AG04449 (cell line): ENCODE measurements around the gene SETD5.

ENCODE experiments used
- CTCF ChIA-PET: fragments of 350-600 bp; formaldehyde crosslinking; extraction: SDS; loops from one replicate; lab custom pipeline; 2021; ENCODE audit warnings: antibody characterized with exemption; lab: Yijun Ruan, JAX
- POLR2A ChIA-PET: fragments of 400-600, 350-600 bp; formaldehyde crosslinking; extraction: SDS; loops from one replicate; lab custom pipeline; 2020; ENCODE audit warnings: antibody characterized with exemption, inconsistent platforms; lab: Yijun Ruan, JAX
- DNase-seq: peaks from one replicate; pipeline ENCODE4 v3.0.0-alpha.2; 2010; ENCODE audit warnings: low read depth, low spot score
- H3K4me3 ChIP-seq: 2 replicates; pipeline ENCODE4 v1.5.1; 2011; ENCODE audit warnings: low read depth, mild to moderate bottlenecking, control low read depth, low read length
- TF ChIP-seq, protein P1 (sequence below): IDR thresholded peaks from one replicate; pipeline ENCODE4 v1.5.1; 2011; ENCODE audit warnings: mild to moderate bottlenecking, moderate library complexity, low read length, control low read depth, inconsistent platforms; ENCODE audit not compliant: insufficient read depth; ENCODE audit errors: missing control alignments

The SETD5 gene

DNA sequence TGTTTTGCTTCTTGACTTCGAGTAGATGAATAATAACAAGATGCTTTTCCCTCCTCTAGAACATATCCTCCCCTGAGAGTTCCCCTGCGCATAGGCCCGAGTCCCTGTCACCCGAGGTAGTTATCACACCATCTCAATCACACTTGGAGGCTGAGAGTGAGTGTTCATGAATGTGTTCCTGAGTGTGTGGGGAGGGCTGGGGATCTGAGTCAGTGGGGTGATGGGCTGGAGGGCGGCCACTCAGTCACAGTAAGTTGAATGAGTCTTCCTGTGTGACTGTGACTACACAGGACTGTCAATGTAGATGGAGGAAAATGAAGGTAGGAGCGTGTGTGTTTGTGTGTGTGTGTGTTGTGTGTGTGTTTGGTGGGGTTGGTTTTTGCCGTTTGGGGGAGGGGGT, 71.0 kb downstream of the SETD5 start:
- TF ChIP-seq, protein P1, sequence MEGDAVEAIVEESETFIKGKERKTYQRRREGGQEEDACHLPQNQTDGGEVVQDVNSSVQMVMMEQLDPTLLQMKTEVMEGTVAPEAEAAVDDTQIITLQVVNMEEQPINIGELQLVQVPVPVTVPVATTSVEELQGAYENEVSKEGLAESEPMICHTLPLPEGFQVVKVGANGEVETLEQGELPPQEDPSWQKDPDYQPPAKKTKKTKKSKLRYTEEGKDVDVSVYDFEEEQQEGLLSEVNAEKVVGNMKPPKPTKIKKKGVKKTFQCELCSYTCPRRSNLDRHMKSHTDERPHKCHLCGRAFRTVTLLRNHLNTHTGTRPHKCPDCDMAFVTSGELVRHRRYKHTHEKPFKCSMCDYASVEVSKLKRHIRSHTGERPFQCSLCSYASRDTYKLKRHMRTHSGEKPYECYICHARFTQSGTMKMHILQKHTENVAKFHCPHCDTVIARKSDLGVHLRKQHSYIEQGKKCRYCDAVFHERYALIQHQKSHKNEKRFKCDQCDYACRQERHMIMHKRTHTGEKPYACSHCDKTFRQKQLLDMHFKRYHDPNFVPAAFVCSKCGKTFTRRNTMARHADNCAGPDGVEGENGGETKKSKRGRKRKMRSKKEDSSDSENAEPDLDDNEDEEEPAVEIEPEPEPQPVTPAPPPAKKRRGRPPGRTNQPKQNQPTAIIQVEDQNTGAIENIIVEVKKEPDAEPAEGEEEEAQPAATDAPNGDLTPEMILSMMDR = no peak

DNA sequence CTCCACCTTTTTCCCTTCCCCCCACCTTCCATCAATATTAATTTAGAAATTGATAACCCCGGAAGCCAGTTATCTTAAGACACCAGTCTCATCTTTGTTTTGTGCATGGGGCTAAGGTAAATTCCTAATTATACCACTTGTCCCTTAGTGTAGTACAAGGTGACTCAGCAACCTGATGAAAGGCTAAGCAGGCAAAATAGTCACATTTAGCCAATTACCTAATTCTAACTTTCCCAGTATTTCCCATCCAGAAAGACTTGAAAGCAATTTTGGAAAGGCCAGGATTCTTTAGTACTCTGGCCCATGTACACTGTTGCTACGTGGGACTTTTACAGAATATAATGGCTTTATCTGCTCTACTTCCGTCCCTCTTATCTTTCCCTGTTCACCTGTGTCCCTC, 72.6 kb downstream of the SETD5 start:
- H3K4me3 ChIP-seq = no peak overlapping the region
- ChIA-PET POLR2A (no interaction called here), CTCF (interaction anchor here (1.6 kb wide), 1 partner anchor 31 kb away, joined by 3 read pairs; no protein-coding TSS in a partner anchor)
- TF ChIP-seq, protein P1 = no peak
- no peak for DNase-seq

More for the DNA sequence above, 71.0 kb downstream of the SETD5 start:
- CTCF ChIA-PET = interaction anchor here (1.1 to 1.6 kb wide), 2 partner anchors 32 to 116 kb away, joined by 3 to 4 read pairs; no protein-coding TSS in a partner anchor
- no peak overlapping the region for H3K4me3 ChIP-seq
- POLR2A ChIA-PET = interaction anchor here (0.8 kb wide), 1 partner anchor 71 kb away, joined by 3 read pairs; the partner anchor contains the start of gene SETD5
- no peak for DNase-seq

DNA sequence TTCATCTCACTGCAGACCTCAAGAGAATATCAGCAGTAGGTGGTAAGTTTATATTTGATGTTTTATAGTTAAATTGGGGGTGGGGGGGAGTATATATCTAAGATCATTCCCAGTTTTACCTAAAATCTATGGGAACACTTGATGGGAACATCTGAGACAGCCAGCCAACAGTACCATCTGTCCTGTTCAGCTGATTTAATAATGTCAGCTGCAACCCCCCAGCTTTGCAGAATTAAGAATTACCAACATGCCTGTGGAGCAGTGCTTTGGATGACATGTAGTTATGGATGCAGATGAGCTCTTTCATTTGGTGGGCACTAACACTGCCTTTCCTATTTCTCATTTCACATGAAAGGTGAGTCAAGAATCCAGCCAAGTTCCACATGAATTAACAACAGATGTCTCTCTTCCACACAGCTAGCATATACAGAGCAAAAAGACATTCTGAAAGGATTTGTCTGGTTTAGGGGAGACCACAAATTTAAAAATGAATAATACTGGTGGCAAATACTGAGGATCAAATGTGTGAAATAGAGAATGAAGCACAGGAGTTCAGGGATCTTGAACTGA, 76.2 kb downstream of the SETD5 start:
- no peak for DNase-seq
- TF ChIP-seq, protein P1 = no peak
- no peak overlapping the region for H3K4me3 ChIP-seq
- ChIA-PET CTCF (interaction anchor here (0.7 kb wide), 1 partner anchor 231 kb away, joined by 3 read pairs; no protein-coding TSS in a partner anchor), POLR2A (no interaction called here)

DNA sequence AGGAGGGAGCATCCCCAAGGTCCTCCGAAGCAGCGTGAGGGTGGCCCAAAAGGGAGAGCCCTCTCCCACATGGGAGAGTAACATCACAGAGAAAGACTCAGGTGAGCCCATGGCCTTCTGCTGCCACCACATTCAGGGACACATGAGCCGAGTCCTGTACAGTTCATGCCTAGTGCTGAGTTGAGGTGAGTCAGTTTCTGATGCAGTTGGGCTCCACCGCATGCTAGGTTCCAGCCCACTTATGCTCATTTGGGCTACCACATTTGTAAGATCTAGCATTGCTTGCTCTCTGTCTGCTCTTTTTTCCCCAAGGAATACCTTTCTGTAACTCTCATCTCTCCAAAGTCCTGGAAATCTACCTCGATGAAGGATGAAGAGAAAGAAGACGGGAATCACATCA, 77.1 kb downstream of the SETD5 start:
- H3K4me3 ChIP-seq = no peak overlapping the region
- POLR2A ChIA-PET = no interaction called here
- TF ChIP-seq, protein P1 = no peak
- no peak for DNase-seq
- CTCF ChIA-PET = no interaction called here

DNA sequence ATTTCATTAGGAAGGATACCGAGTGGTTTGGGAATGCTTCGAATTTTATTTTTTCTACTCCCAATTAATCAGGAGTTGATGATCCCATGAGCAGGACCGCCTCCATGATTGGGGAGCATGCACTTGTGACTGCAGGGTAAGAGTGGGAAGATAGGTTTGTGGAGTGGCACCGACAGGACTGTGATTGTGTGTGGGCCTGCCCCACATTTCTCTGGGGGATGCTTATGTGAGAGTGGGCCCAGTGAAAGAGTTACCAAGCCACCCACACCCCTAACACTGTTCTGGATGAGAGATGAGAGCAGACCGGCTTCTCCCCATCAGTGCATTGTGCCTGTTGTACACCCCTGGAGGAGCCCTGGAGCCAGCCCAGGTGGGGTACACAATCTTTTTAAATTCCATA, 79.5 kb downstream of the SETD5 start:
- CTCF ChIA-PET = no interaction called here
- POLR2A ChIA-PET = no interaction called here
- DNase-seq = no peak
- TF ChIP-seq, protein P1 = no peak
- H3K4me3 ChIP-seq = no peak overlapping the region

DNA sequence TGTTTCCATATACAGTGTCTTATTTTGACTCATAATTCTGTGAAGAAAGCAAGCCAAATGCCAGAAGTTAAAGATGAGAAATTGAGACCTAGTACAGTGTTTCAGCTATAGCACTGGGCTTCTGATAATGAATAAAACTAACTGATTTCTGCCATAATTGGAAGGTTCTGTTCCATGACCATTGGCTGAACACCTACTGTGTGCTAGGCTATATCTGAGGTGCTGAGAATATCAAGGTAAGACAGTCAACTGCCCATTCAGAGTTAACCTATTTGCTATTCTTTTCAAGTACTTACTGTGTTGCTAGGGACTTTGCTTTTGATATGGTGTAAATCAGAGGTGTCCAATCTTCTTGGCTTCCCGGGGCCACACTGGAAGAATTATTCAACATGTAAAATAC, 82.8 kb downstream of the SETD5 start:
- TF ChIP-seq, protein P1 = no peak
- CTCF ChIA-PET = interaction anchor here (0.8 kb wide), 1 partner anchor 33 kb away, joined by 3 read pairs; no protein-coding TSS in a partner anchor
- POLR2A ChIA-PET = interaction anchor here (0.7 kb wide), 1 partner anchor 647 kb away, joined by 3 read pairs; no protein-coding TSS in a partner anchor
- no peak for DNase-seq
- H3K4me3 ChIP-seq = no peak overlapping the region
